KMS-11 (cell line): Measurements from ENCODE around the gene SFXN2.

Experiments used
- H2AFZ ChIP-seq: fragments of 200-600 bp; sonication (generic); 2 replicates; pipeline ENCODE4 v1.6.1; 2016; ENCODE audit warnings: antibody characterized with exemption, mixed run types, low read depth
- H3K27ac ChIP-seq: fragments of 200-600 bp; sonication (generic); 2 replicates; pipeline ENCODE4 v1.6.1; 2016; ENCODE audit warnings: mild to moderate bottlenecking, mixed run types
- H3K27me3 ChIP-seq: fragments of 200-600 bp; sonication (generic); 2 replicates; pipeline ENCODE4 v1.6.1; 2017; ENCODE audit warnings: mild to moderate bottlenecking, low read depth, mixed run types, moderate library complexity; ENCODE audit not compliant: insufficient read depth
- H3K36me3 ChIP-seq: fragments of 200-600 bp; sonication (generic); 2 replicates; pipeline ENCODE4 v1.6.1; 2017; ENCODE audit warnings: mild to moderate bottlenecking, mixed run types; ENCODE audit not compliant: insufficient read depth
- H3K4me1 ChIP-seq: fragments of 200-600 bp; sonication (generic); 2 replicates; pipeline ENCODE4 v1.6.1; 2016; ENCODE audit warnings: mild to moderate bottlenecking, low read depth, mixed run types; ENCODE audit not compliant: poor library complexity, severe bottlenecking
- H3K4me2 ChIP-seq: fragments of 200-600 bp; sonication (generic); 2 replicates; pipeline ENCODE4 v1.7.0; 2016; ENCODE audit warnings: mild to moderate bottlenecking, mixed run types
- H3K4me3 ChIP-seq: fragments of 200-600 bp; sonication (generic); IDR thresholded peaks from 2 replicates; pipeline ENCODE4 v1.6.1; 2017; ENCODE audit warnings: low read depth, low read length, mixed read lengths; ENCODE audit not compliant: insufficient read depth
- H3K79me2 ChIP-seq: fragments of 200-600 bp; sonication (generic); 2 replicates; pipeline ENCODE4 v1.6.1; 2016; ENCODE audit warnings: low read depth, mixed run types; ENCODE audit not compliant: insufficient read depth
- H3K9ac ChIP-seq: fragments of 200-600 bp; sonication (generic); 2 replicates; pipeline ENCODE4 v1.6.1; 2016; ENCODE audit warnings: mild to moderate bottlenecking, mixed run types
- H4K20me1 ChIP-seq: fragments of 200-600 bp; sonication (generic); 2 replicates; pipeline ENCODE4 v1.6.1; 2016; ENCODE audit warnings: mild to moderate bottlenecking, mixed run types; ENCODE audit not compliant: insufficient read depth
- TF ChIP-seq, protein P1 (sequence below): fragments of 200-600 bp; sonication (generic); conservative IDR thresholded peaks from 2 replicates; pipeline ENCODE4 v1.6.1; 2017; ENCODE audit warnings: low read depth, mild to moderate bottlenecking, antibody characterized with exemption, low read length, moderate library complexity, mixed read lengths

The SFXN2 gene

DNA sequence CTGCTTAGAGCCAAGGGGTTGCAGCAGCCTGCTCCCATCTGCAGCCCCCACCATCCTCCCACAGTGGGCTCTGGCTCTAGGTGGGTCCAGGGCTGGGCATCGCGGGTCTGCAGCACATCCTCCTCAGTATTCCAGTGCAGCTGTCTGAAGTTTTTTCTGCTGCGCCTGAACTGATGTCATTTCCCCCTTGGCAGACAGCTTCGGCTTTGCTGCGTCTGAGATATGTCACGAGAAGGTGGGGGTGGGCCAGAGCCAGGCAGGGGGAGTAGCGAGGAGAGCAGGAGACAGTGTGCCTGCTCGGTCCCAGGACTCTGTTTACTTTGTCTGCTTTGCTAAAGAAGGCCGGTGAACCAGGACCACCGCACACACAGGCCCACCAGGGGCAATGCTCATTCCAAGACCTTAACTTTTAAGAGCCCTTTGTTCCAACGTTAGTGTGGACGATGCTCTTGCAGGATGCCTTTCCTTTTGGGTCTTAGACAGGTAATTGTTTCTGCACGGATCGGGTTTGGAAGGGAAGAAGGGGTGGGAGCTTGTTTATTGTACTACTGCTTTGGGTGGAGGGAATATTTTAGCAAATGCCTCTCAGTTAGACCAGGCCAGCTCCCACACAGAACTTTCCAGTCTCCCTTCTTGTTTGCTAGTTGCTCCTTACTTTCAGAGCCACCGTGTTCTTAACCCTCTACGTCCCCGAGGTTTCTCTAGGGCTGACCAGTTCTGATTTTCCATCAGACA lies 61.7 kb downstream of the SFXN2 start:
- no peaks in the 10 kb centered on the region for H3K36me3 ChIP-seq
- no peaks in the 10 kb centered on the region for H3K27me3 ChIP-seq
- peak overlapping the region; percentile 81 for H3K9ac ChIP-seq
- peaks cover 75% of the 10 kb centered on the region for H3K79me2 ChIP-seq
- H3K27ac ChIP-seq = peak overlapping the region; percentile 97
- H2AFZ ChIP-seq = peak overlapping the region; percentile 20; the same call in 1 of the 2 replicates
- TF ChIP-seq, protein P1, sequence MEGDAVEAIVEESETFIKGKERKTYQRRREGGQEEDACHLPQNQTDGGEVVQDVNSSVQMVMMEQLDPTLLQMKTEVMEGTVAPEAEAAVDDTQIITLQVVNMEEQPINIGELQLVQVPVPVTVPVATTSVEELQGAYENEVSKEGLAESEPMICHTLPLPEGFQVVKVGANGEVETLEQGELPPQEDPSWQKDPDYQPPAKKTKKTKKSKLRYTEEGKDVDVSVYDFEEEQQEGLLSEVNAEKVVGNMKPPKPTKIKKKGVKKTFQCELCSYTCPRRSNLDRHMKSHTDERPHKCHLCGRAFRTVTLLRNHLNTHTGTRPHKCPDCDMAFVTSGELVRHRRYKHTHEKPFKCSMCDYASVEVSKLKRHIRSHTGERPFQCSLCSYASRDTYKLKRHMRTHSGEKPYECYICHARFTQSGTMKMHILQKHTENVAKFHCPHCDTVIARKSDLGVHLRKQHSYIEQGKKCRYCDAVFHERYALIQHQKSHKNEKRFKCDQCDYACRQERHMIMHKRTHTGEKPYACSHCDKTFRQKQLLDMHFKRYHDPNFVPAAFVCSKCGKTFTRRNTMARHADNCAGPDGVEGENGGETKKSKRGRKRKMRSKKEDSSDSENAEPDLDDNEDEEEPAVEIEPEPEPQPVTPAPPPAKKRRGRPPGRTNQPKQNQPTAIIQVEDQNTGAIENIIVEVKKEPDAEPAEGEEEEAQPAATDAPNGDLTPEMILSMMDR = no peak
- H3K4me2 ChIP-seq = peak overlapping the region; percentile 96
- no peaks in the 10 kb centered on the region for H4K20me1 ChIP-seq
- H3K4me1 ChIP-seq = peaks cover 88% of the 10 kb centered on the region
- H3K4me3 ChIP-seq = no peak overlapping the region

DNA sequence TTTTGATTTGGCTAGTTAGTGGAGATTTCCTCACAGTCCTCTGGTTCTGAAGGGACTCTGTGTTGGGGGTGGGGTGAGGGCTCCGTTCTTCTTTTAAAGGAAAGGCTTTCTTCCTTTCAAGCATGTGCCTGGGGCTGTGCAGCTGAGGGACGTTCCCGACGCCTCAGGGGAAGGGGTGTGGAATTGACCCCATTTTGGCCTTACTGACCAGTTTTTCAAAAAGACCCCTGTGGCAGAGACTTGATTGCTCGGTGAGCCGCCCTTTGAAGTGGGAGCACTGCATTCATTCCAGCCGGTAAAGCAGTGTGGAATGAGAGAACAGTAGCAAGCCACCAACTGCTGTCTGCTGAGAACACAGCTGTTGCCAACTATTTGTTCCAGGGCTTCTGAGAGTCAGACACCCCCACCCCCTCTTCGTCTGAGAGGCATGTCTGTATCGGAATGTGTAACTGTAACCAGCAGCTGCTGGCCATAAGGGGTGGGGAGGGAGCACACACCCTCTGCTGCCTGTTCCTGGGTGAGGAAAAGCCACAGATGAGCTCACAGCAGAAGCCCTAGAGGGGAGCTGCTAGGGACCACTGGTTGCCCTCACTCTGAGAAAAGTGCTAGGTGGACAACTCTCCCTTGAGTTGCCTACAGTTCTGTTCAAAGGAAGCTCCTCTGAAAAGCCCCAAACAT lies 62.5 kb downstream of the SFXN2 start:
- no peaks in the 10 kb centered on the region for H3K36me3 ChIP-seq
- H2AFZ ChIP-seq = peak overlapping the region; percentile 20; the same call in 1 of the 2 replicates
- H3K4me3 ChIP-seq = no peak overlapping the region
- H4K20me1 ChIP-seq = no peaks in the 10 kb centered on the region
- no peaks in the 10 kb centered on the region for H3K27me3 ChIP-seq
- peaks cover 88% of the 10 kb centered on the region for H3K4me1 ChIP-seq
- TF ChIP-seq, protein P1 = no peak
- H3K27ac ChIP-seq = peak overlapping the region; percentile 97
- peak overlapping the region; percentile 81 for H3K9ac ChIP-seq
- H3K79me2 ChIP-seq = peaks cover 67% of the 10 kb centered on the region
- peak overlapping the region; percentile 96 for H3K4me2 ChIP-seq

DNA sequence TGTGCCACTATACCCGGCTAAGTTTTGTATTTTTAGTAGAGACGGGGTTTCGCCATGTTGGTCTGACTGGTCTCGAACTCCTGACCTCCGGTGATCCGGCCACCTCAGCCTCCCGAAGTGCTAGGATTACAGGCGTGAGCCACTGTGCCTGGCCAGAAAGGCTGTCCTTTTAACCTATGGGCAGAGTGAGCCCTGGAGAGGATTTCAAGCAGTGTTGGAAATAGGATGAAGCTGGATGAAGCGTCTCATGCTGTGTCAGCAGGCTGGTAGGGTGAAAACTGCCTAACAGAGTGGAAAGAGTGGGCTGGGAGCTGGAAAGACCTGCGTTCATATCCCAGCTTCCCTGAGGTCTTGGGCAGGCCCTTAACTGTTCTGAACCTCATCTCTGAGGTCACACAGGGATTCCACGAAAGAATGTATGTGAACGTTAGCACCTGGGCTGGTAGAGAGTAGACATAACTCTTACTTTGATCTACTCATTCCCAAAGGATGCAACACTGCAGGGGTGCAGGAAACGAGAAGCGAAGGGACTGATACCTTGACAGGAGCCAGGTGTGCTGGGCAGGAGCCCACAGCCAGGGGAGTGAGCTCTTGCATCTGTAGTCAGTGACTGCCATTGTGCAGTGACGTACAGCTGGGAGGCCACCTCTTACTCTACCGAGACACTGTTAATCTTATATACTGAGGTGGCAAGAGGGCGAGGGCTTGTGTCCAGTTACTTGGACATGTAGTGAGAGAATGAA lies 63.4 kb downstream of the SFXN2 start:
- H3K79me2 ChIP-seq = peaks cover 66% of the 10 kb centered on the region
- TF ChIP-seq, protein P1 = no peak
- H3K27me3 ChIP-seq = no peaks in the 10 kb centered on the region
- no peaks in the 10 kb centered on the region for H3K36me3 ChIP-seq
- no peak overlapping the region for H3K4me3 ChIP-seq
- no peak overlapping the region for H2AFZ ChIP-seq
- H3K9ac ChIP-seq = 0 out of 2 replicates have a peak overlapping the region, but pooled peaks have one; percentile 81
- H4K20me1 ChIP-seq = no peaks in the 10 kb centered on the region
- H3K4me2 ChIP-seq = peak overlapping the region; percentile 96
- peak overlapping the region; percentile 97 for H3K27ac ChIP-seq
- peaks cover 88% of the 10 kb centered on the region for H3K4me1 ChIP-seq

DNA sequence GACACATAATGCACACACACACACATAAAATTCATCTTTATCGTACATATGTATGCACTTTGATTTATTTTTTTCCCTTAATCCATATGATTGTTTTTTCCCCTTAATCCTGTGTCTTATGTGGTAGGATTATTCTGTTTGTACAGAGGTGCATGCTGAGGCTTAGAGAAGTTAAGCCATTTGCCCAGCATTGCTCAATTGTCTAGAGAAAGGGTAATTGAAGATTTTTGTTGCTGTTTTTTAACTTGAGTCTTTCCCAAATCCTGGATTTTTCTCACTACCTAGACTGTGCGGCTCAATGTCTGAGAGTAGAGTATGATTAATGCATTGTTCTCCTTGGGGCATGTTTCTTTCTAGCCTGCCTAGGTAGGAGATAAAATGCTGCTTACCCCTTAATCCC lies 64.3 kb downstream of the SFXN2 start:
- H3K27ac ChIP-seq = no peak overlapping the region
- peaks cover 57% of the 10 kb centered on the region for H3K79me2 ChIP-seq
- no peak overlapping the region for H3K4me2 ChIP-seq

More for the DNA sequence above, 64.3 kb downstream of the SFXN2 start:
- peaks cover 82% of the 10 kb centered on the region for H3K4me1 ChIP-seq
- no peak overlapping the region for H2AFZ ChIP-seq
- no peaks in the 10 kb centered on the region for H3K36me3 ChIP-seq
- H3K27me3 ChIP-seq = no peaks in the 10 kb centered on the region
- TF ChIP-seq, protein P1 = no peak
- no peak overlapping the region for H3K9ac ChIP-seq
- H4K20me1 ChIP-seq = no peaks in the 10 kb centered on the region
- no peak overlapping the region for H3K4me3 ChIP-seq
